Activated gamma-delta T cell treated with Interleukin-2 at 50 U/mL for 16 hours (primary cell): Measurements from ENCODE around the gene TCEANC.

ENCODE experiments used
- DNase-seq: peaks from one replicate; pipeline ENCODE4 v3.0.0-alpha.2; 2020

TCEANC gene

DNA sequence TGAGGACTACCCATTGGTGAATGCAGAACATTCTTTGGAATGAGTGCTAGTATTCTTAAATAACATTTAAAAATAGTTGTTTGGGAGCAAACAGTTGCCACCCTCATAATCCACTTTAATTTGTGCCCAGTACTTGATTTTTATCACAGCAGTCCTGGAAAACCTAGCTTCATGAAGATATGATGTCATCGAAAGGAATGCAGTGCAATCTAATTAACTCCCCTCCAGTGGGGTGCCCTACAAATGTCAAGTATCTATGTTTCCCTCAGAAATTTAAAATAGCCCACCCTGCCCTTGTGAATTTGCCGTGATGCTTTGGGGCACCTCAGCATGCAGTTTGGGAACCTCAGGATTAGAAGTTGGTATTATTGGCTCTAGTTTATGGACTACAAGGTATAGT lies 41.4 kb downstream of the TCEANC start:
- DNase-seq, result no peak

DNA sequence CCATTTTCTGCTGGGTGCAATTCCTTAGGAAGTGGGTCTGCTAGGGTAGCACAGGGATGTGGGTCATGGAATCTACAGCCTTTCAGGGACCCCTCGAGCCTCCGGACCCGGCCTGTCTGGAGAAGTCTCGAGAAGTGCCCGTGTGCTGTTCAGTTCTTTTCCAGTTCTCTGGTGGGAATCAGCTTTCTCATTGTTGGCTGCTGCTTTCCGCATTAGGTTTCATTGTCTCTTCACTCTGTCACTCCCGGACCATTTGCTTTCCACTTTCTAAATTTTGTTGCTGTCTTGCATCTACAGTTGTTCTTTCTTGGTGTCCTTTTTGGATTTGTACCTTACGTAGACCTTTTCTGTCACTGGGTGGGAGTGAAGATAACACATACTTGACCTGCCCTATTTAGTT lies 42.0 kb downstream of the TCEANC start:
- DNase-seq, result no peak

DNA sequence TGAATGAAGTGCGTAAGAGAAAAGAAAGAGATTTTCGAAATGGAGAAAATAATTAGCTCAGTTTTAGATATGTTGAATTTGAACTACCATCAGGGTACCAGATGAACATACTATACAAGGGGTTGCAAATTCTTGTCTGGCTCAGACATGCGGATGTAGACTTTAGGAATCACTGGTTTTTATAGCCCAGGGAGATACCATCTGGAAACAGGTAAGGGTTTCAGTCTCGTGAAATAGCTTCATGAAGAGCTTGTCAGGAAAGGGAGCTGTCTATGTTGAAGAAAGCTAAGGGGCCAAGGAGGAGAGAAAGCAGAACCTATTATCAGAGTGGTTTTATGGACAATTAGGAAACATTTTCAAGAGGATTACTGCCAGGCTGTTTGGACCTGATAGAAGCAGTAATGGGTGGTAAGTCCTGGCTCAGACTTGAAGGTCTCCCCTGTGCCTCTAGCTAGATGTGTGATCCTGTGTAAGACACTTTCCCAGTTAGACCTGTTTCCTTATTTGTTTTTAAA lies 42.7 kb downstream of the TCEANC start:
- no peak for DNase-seq

DNA sequence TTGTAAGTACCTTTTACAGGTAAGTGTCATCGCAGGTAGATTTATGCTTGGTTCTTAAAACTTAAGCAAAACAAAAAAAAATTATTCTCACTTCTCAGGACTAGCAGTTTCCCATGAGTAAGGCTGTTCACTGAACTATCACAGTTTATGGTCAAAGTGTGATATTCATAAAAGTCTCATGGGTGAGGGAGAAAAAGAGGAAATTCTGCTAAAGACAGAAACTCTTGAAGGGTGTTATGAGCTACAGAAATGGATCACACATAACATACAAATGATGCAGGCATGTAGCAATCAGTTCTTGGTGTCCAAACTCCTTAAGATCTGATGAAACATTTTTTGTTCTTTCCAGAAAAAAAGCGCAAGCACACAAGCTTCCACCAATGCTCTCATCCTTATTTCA lies 44.5 kb downstream of the TCEANC start:
- no peak for DNase-seq

DNA sequence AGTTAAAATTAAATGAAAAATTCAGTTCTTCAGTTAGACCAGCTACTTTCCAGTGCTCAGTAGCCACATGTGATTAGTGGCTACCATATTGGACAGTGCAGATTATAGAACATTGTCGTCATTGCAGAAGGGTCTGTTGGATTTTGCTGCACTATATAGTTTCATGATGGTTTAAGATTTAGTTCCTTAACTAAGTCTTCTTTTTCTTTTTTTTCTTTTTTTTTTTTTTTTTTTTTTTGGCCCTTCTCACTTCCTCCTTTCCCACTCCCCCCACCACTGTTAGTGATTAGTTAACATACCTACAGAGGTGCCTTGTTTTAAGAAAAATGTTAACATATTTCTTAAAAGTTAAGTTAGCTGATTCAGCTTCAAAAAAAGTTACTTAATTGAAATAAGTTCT lies 45.0 kb downstream of the TCEANC start:
- DNase-seq, result no peak

DNA sequence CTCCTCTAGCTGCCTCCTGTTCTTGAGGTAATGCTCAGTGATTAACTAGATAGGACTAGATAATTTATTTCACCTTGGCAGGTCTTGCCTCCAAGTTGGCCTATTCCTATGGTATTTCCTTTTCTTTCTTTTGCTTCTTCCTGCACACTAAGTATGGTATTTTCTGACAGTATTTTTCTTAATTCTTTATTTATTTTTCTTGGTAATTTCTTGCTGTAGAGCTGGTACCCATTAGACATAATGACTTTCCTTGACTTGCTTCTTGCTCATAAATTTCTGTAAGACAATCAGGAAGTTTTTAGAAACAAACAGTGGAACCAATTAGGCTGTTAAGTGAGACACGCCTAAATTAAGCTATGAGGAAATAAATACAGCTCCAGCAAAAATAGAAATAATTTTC lies 45.5 kb downstream of the TCEANC start:
- no peak for DNase-seq

DNA sequence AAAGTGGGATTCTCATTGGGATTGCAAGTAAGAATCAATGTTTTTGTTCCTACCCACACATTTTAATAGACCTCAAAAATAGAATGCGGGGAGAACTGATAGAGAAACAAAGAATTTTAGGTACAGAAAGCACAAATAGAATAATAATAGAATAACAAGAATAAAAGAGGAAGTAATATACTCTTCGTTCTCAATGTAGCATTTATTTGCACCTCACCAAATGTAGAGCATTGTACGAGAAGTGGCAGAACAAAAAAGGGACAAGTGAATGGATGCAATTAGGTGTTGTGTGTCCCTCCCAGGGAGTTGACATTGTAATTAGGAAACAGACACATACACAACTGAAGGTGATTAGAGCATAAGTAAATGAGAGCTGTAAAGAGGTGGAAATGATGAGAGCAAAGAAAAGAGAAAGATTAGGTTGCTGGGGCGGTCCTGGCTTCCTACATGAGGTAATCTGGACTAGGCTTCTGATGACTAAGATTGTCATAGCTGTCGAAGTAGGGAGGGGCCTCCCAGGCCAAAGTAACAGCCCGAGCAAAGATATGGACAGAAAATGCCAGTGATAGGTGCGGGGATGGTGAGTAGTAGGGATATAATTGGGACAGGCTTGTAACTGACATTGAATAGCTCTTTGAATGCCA lies 46.4 kb downstream of the TCEANC start:
- DNase-seq, result no peak

DNA sequence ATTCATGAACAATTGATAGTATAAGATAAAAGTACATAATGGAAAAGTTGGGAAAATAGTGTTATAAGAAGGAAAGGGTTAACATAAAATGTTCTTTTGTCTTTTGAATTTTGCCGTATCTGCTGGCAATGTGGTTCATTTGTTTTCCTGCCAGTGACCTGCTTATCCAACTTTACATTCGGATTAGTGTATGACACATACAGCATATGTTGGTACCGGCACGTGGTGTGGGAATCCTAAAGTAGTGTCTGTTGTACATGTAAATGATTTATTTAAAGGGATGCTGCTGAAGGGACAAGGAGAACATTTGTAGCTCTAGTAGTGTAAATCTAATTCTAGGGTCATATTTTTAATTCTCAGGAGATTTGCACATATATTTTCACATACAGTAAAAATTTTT lies 47.4 kb downstream of the TCEANC start:
- no peak for DNase-seq

DNA sequence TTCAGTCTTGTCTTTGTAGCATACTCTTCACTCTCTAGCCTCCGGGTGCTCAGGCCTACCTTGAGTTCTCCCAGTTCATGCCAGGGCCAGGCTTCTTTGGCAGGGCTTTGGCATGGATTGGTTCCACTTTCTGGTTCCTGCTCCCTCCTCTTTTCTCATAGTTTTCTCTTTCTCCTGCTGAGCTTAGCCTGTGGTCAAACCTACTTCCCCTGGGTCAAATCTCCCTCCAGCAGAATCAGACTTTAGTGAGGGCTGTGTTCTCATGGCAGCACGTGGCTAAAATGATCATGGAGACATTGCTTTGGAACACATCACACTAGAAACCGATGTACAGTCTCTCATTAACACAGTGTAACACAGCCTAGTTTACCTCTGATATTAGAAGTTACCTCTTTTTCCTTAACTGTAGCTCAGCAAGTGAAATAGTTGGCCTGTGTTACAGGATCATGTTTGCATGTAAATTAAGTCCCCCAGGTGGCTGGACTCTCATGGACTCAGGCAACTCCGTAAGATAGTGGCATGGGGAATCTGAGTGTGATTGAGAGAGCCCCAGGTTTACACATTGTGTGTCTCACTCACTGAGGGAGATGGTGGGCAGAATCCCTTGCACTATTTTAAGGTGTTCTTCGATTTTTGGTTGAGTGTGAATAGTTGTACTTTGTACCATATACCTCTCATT lies 49.3 kb downstream of the TCEANC start:
- no peak for DNase-seq

DNA sequence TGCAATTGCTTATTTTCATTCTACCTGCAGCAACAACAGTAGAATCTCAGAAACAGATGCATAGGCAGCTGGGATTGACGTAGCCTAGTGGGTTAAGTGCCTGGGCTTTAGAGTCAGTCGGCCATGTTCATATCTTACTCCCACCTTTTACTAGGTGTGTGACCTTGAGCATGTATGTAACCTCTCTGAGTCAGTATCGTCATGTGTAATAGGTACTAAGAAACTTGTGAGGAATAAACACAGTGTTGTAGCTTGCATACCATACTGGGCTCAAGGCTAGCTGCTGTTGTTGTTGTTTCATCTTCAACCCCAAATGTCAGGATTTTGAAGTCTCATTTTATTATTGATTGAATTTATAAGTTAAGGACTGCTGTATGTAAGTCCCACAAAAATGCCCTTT lies 50.2 kb downstream of the TCEANC start:
- no peak for DNase-seq

DNA sequence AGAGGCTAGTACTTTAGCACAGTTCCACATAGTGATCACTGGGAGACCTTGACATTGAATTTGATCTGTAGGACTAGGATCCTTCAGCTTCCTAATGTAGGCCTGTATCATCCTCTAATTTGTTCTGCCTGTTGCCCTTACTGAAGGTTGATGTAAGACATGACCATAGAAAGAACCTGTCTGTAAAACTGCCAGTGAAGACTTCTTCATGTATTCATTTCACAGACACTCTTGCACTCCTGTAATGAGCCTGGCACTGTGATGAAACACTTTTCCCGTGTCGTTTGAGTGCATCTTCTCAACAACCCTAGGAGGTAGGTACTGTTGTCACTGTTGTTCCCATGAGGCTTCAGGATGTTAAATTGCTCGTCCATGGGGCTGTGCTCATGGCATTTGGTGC lies 50.6 kb downstream of the TCEANC start:
- no peak for DNase-seq

DNA sequence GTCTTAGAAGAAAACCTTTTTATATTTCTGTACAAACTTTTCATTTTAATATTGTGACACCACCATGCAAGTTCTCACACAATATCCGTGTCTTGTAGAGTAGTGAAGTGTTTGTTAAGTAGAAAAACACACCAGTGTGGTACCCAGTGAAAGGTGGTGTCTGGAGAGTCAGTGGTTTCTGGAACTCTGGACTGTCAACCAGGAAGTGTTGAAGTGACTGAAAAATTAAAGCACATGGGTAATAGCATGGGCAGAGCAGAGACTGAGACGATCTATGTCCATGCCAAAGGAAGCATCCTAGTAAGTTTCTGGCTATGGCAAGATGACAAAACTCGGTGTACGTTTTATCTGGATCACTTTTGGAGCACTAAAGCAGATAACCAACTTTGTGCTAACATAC lies 58.2 kb downstream of the TCEANC start:
- DNase-seq, result no peak
